Cardiac muscle cell (in vitro differentiated cells and primary cell): ENCODE data around the gene MYO9B. TPM values are rescaled to one million over a fixed set of nuclear protein-coding genes. Genes with fewer than 3 reads are reported as not detected.

Experiments
- DNase-seq, 2 donors: peaks; one replicate each; pipeline versions ENCODE4 v3.0.0 to v3.0.0-alpha.2; 2010 to 2017; ENCODE audit warnings: low read depth in 1 of 2, low spot score in 1 of 2
- H3K27ac ChIP-seq: fragments of 200-600 bp; sonication (generic); 2 replicates; pipeline ENCODE4 v1.5.1; 2016
- H3K27me3 ChIP-seq: fragments of 200-600 bp; sonication (generic); 2 replicates; pipeline ENCODE4 v1.6.0; 2016; ENCODE audit warnings: control low read depth
- H3K36me3 ChIP-seq: fragments of 200-600 bp; sonication (generic); 2 replicates; pipeline ENCODE4 v1.5.1; 2016; ENCODE audit warnings: control low read depth
- H3K4me1 ChIP-seq: fragments of 200-600 bp; sonication (generic); 2 replicates; pipeline ENCODE4 v1.8.1; 2017; ENCODE audit warnings: low read depth, mild to moderate bottlenecking, mixed run types
- H3K4me3 ChIP-seq: fragments of 200-600 bp; sonication (generic); 2 replicates; pipeline ENCODE4 v1.5.1; 2016; ENCODE audit warnings: mild to moderate bottlenecking
- H3K9me3 ChIP-seq: fragments of 200-600 bp; sonication (generic); 2 replicates; pipeline ENCODE4 v1.5.1; 2017; ENCODE audit warnings: low read depth, mild to moderate bottlenecking, control low read depth
- CTCF ChIP-seq: IDR thresholded peaks from 2 replicates; pipeline ENCODE4 v1.5.1; 2012; ENCODE audit warnings: low read depth, mild to moderate bottlenecking, low read length
- polyA plus RNA-seq: library from polyadenylated mRNA; unstranded; fragments of >200 nt; fragmentation: Nextera tagmentation; extraction: Ambion mirVana; gene quantifications from 2 replicates; pipeline ENCODE4 v1.2.1, GENCODE V29; 2016
- total RNA-seq: library from RNA; depleted of rRNA; stranded (reverse); fragments of >200 nt; gene quantifications from 2 replicates; pipeline ENCODE4 v1.2.3, GENCODE V29; 2016

The MYO9B gene
- total and polyA plus RNA-seq, 2 experiments from 2014 or later = 17.7 to 47.9 TPM

DNA sequence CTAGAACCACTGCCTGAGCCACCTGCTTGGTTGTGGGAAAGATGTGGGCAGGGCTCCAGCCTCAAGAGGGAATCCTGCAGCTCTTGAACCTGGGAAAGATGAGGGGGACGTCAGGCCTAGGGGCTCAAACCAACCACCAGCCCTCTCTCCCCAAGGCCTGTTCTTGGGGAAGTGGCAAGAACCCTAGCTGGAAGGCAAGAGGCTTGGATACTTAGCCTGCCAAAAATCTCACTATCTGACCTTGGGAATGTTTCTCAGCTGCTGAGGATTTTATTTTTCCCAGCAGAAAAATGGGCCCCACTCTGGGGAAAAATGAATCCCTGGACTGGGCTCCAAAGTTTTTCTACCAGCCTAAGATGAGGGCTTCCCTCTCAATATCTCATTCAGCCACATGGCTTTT, 184.4 kb downstream of the MYO9B start:
- DNase-seq = no peak
- Histone ChIP-seq H3K9me3 (no peaks in the 10 kb centered on the region), H3K4me1 (no peaks in the 10 kb centered on the region), H3K4me3 (no peak overlapping the region), H3K27ac (no peak overlapping the region), H3K36me3 (no peaks in the 10 kb centered on the region), H3K27me3 (no peaks in the 10 kb centered on the region)
- no peak for TF ChIP-seq CTCF

DNA sequence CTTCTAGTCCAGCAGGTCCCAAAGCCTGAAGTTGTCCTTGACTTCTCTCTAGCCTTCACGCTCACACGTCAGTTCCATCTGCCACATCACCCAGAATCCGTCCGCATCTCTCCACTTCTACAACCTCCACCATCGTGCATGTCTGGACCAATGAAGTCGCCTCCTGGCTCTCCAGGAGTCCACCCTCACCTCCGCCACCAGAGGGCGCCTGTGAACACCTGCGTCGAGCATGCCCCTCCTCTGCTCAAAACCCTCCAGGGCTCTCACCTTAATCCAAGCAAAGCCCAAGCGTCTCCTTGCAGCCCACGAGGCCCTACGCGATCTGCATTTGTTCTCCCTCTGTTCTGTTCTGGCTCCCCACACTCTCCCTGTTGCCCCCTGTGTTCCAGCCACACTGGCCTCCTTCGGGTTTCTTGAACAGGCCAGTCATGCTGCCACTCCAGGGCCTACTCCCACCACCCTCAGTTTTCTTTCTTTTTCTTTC, 185.3 kb downstream of the MYO9B start:
- Histone ChIP-seq H3K27ac (no peak overlapping the region), H3K4me3 (no peak overlapping the region), H3K27me3 (no peaks in the 10 kb centered on the region), H3K9me3 (no peaks in the 10 kb centered on the region), H3K36me3 (no peaks in the 10 kb centered on the region), H3K4me1 (no peaks in the 10 kb centered on the region)
- peak; percentile 88 for TF ChIP-seq CTCF
- peak; percentile 82 for DNase-seq

GRCh38 chr19:17262557-17262956, 187.0 kb downstream of the MYO9B start:
- Histone ChIP-seq H3K4me1 (no peaks in the 10 kb centered on the region), H3K27me3 (no peaks in the 10 kb centered on the region), H3K9me3 (no peaks in the 10 kb centered on the region), H3K36me3 (no peaks in the 10 kb centered on the region), H3K27ac (no peak overlapping the region), H3K4me3 (no peak overlapping the region)
- no peak for TF ChIP-seq CTCF
- no peak for DNase-seq

Other genes starting within 250 kb of the MYO9B start
- gene SIN3B, start 246.4 kb upstream of the MYO9B start, total RNA-seq = 48.3 and 75.3 TPM in 2 replicates
- 37.1 and 52.0 TPM in 2 replicates for gene SIN3B, start 246.4 kb upstream of the MYO9B start, polyA plus RNA-seq
- gene F2RL3, start 186.8 kb upstream of the MYO9B start, total RNA-seq = 0.33 and 0.67 TPM in 2 replicates
- gene F2RL3, start 186.8 kb upstream of the MYO9B start, polyA plus RNA-seq = 1.0 and 1.4 TPM in 2 replicates
- 31.8 and 53.4 TPM in 2 replicates for gene CPAMD8, start 49.0 kb upstream of the MYO9B start, total RNA-seq
- 18.1 and 27.1 TPM in 2 replicates for gene CPAMD8, start 49.0 kb upstream of the MYO9B start, polyA plus RNA-seq
- 4.1 and 14.2 TPM in 2 replicates for gene HAUS8, start 325 bp upstream of the MYO9B start, total RNA-seq
- 11.5 and 16.3 TPM in 2 replicates for gene HAUS8, start 325 bp upstream of the MYO9B start, polyA plus RNA-seq
- 24.3 and 38.1 TPM in 2 replicates for gene USE1, start 139.6 kb downstream of the MYO9B start, total RNA-seq
- 28.5 and 47.8 TPM in 2 replicates for gene USE1, start 139.6 kb downstream of the MYO9B start, polyA plus RNA-seq
- 9.3 and 14.5 TPM in 2 replicates for gene OCEL1, start 150.4 kb downstream of the MYO9B start, total RNA-seq
- gene OCEL1, start 150.4 kb downstream of the MYO9B start, polyA plus RNA-seq = 31.3 and 42.5 TPM in 2 replicates
- gene NR2F6, start 170.1 kb downstream of the MYO9B start, total RNA-seq = 147 and 173 TPM in 2 replicates
- gene NR2F6, start 170.1 kb downstream of the MYO9B start, polyA plus RNA-seq = 124 and 141 TPM in 2 replicates
- gene USHBP1, start 189.0 kb downstream of the MYO9B start, total RNA-seq = 0.07 and 0.39 TPM in 2 replicates
- gene USHBP1, start 189.0 kb downstream of the MYO9B start, polyA plus RNA-seq = 0.56 and 2.2 TPM in 2 replicates
- gene BABAM1, start 191.7 kb downstream of the MYO9B start, total RNA-seq = 115 and 141 TPM in 2 replicates
- gene BABAM1, start 191.7 kb downstream of the MYO9B start, polyA plus RNA-seq = 136 and 140 TPM in 2 replicates
- 1.9 and 5.7 TPM in 2 replicates for gene ANKLE1, start 206.1 kb downstream of the MYO9B start, total RNA-seq
- gene ANKLE1, start 206.1 kb downstream of the MYO9B start, polyA plus RNA-seq = 1.1 and 3.3 TPM in 2 replicates
- gene ABHD8, start 227.6 kb downstream of the MYO9B start, total RNA-seq = 41.6 and 50.6 TPM in 2 replicates
- gene ABHD8, start 227.6 kb downstream of the MYO9B start, polyA plus RNA-seq = 38.1 and 46.8 TPM in 2 replicates
- 274 and 304 TPM in 2 replicates for gene MRPL34, start 230.1 kb downstream of the MYO9B start, total RNA-seq
- gene MRPL34, start 230.1 kb downstream of the MYO9B start, polyA plus RNA-seq = 172 and 184 TPM in 2 replicates
- 45.4 and 47.6 TPM in 2 replicates for gene DDA1, start 233.8 kb downstream of the MYO9B start, total RNA-seq
- gene DDA1, start 233.8 kb downstream of the MYO9B start, polyA plus RNA-seq = 53.3 and 55.2 TPM in 2 replicates